ENCODE measurements around the gene TRAK1.

Gene TRAK1

DNA sequence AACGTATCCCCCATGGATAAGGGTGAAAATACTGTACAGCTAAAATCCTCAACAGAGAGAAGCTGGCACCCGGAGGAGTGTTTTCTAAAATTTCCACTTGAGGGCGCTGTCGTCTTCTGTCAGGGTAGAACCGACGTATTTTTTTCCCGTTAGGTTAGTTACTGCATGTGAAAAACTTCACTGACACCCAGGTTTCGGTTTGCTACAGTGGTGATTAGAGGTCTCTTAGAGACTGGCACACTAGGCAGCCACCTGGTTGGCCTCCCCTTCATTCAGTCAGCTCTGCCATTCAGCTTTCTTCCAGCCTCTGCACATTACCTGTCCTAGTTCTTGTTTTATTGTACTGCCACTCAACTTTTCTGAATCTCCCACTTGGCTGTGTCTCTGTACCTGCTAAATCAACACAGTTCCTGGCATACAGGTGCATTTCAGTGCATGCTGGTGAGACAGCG, 156.4 kb downstream of the TRAK1 start:
- peak; percentile 34 for DNase-seq (ENCODE audit: low read depth)

DNA sequence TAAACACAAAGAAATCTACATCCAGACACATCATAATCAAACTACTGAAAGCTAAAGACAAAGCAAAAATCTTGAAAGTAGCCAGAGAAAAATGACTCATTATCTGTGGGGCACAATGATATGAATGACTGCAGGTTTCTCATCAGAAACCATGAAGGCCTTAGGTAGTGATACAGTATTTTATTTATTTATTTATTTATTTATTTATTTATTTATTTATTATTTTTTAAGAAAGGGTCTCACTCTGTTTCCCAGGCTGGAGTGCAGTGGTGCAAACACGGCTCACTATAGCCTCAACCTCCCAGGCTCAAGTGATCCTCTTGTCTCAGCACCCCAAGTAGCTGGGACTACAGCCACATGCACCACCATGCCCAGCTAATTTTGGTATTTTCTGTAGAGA, 159.6 kb downstream of the TRAK1 start:
- DNase-seq (ENCODE audit: low read depth): no peak

DNA sequence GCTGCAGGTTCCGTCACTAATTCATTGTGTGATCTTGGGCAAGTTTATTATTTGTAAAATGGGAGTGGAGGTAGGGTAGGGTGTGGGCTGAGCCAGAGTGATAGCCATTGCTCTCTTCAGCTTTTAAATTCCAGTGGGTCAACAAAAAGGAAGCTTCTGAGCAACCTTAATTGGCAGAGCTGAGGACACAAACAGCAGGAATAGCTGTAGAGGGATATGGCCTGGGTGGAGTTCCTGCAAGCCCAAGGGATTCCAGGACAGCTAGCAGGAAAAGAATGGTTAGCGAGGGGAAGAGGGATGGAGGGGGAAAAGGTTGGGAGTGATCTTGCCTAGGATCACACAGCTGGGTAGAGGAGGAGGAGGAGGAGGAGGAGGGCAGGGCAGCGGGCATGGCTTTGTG, 163.4 kb downstream of the TRAK1 start:
- DNase-seq (ENCODE audit: low read depth): no peak

DNA sequence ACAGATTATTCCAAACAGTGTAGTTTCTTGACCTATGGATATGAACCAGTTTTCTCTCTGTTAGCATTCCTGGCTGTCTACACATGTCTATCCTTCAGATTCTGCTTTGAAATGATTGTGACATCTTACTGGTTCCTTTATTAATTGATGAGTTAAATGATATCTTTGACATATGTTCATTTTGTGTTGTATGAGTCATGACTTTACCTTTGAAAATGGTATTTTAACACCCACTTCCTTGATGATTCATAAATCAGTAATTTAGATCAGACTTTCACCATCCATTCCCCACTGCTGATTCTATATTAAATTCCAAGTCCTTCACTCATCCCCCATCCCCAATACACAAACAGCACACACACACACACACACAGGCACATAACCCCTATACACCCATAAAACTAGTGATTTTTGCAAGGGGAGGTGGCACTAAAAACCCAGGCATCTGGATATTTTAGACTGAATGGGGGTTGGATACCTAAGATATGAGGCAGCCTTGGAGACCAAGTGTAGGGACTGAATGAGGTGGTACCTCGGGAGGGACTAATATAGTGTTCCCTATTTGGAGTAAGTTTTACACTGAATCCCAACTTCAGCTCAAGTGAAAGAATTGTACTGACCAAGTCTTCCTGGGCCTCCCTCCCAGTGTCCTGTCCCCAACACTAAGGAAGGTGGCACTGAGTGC, 165.1 kb downstream of the TRAK1 start:
- no peak for DNase-seq (ENCODE audit: low read depth)

DNA sequence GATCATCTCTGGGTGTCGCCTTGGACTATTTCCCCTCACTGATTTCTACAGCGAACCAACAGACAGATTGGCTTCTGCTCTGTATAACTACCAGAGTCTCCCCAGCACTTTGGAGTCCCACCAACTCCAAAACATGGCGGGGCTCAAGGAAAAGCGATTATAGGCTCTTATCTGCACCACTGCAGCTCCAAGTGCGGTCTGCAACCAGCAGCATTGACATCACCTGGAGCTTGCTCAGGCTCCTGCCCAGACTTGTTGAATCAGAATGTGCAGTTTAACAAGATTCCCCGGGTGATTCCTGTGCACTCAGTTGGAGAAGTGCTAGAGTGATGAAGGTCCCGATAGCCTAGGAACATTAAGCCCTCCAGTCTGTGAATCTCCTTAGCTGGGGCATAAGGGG, 165.8 kb downstream of the TRAK1 start:
- no peak for DNase-seq (ENCODE audit: low read depth)

DNA sequence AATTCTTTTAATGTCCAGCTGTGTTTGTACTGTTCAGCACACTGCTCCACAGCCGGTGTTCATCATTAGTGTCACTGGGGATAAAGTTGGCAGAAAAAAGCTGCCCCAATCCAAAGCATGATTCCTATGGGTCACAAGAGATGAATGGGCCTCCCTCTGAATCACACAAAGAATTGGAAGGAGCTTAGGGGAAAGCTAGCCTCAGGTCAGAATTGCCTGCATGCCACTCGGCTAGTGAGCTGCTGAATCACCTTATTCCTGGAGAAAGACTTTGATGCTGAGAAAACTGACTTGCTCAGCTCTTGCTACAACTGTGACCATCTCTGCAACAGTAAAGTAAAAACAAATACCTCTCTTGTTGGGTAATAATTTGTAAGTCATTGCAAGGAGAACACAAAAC, 171.4 kb downstream of the TRAK1 start:
- peak; percentile 61 for DNase-seq (ENCODE audit: low read depth)

DNA sequence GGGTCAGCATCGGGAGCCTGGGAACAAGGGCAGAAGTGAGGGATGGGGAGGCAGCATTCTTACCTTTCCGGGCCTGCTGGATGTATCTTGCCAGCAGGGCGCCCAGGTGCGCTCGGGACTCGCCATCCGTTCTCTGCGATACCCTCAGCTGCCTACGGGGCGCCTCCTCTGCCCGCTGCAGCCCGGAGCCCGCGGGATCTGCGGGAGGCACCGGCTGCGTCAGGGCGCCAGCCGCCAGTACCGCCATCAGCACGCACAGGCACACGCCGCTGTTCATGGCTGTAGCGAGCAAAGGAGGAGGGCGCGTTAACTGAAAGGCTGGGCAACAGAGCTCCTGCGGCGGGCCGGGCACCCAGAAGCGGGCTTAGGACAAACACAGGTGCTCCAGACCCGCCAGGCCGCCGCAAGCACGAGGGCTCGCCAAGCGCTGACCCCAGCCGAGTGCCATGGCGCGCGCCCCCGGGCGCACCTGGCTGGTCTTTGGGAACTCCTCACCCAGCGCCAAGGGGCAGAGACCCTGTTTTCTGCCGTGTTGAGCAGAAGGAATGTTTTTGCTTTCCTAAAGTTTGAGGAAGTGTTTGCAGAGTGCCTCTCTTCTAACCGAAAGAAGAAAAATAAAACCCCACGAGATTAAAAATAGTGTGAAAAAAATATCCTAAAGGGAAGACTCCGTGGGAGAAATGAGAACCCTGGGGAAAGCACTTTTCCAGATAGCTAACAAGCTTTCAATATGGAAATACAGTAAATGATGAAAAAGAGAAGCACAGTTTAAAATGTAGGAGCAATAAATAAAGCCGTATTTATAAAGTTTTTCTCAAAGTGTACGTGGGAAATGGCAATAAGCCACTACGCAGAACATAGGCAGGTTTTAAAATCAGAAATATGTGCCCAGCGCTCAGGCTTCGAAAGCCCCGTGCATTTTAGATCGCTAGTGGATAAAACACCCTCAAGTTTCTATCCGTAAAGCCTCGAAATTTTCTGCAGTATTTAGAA, 172.5 kb downstream of the TRAK1 start:
- no peak for DNase-seq (ENCODE audit: low read depth)

DNA sequence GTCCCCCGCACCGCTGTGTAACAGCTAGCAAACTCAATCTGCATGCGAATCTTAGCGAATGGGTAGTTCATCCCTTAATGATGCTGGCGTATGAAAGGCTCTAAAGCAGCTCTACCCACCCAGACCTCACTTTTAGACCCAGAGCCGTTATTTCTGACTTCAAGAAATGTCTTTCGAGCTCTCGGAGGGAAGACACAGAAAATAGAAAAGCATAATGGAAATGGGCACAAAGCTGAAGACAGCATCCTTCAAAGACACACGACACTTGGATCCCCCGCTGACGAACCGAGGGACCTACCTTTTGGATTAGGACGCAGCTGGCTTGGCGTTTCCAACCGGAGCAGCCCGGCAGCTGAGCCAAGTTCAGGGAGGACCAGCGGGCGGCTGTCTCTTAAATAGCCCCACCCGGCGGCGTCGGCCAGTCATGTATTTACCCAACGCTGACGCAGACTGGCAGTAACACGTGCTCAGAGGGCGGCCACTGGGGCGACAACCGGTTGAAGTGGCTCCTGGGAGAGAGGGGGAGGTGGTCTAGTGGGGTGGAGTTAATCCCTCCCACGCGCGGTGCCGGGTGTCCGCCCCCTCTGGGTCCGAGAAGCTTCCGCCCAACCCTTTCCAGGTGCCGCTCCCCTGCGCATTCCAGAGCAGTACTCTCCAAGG, 173.4 kb downstream of the TRAK1 start:
- no peak for DNase-seq (ENCODE audit: low read depth)

DNA sequence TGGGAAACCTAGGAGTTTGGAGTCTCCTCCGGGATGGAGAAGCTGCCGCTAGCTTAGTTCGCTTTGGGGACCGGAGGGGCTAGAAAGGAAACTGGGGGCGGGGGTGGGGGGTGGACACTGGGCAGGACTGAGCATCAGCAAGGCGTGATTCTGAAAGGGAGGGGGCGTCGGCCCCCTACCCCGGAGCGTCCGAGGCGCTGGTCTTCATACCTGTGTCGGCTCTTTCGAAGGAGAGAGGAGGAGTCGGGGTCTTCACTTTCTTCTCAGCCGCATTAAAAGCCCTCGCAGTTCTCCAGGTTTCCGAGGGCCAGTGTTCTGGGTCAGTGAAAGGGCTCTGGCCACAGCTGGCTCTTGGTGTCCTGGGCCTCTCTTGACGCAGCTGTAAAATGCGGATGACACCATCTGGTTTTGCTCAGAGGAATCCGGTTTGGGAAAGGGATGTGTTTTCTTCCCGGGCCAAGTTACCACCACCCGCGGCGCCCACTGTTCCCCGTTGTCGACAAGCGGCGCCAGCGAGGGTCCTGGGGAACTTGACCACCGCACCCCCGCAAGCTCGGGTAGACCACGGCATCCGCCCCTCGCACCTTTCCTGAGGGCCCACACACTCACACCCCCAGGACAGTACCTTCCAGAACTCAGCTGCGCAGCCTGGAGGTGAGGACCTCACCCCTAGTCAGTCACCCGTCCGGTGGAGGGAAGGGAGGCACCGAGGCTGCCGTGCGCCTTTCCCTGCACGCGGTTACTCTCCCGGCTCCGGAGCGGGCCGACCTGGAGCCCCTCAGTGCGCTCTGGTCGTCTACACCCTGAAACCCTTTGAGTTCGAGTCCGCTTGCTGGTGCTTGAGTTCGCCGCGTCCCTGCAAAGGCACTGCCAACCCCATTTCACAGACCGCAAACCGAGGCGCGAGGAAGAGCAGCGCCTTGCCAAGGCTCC, 174.2 kb downstream of the TRAK1 start:
- DNase-seq (ENCODE audit: low read depth): peak; percentile 21

DNA sequence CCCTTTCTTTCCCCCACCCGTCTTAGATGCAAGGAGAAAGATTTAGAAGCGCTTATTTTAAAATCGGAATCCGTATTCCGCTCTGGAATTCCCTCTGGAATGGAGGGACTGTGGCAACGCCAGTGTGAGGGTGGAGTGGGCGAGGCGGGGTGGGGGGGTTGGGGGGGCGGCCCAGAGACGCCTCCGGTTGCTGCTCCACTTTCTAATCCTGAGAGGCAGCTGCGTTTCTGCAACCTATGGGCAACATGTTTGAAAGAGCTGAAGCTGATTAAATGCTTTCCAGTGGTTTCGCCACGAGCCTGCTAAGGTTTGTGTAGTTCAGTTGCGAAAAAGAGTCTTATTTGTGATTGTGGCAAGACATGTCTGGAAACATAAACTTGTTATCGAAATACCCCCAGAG, 174.9 kb downstream of the TRAK1 start, which contains the start of gene CCK:
CCK (minus strand) TSS at position 101 of the 400 bp plus-strand sequence. CDS start 2,555 bp downstream, outside the sequence.
- no peak for DNase-seq (ENCODE audit: low read depth)

DNA sequence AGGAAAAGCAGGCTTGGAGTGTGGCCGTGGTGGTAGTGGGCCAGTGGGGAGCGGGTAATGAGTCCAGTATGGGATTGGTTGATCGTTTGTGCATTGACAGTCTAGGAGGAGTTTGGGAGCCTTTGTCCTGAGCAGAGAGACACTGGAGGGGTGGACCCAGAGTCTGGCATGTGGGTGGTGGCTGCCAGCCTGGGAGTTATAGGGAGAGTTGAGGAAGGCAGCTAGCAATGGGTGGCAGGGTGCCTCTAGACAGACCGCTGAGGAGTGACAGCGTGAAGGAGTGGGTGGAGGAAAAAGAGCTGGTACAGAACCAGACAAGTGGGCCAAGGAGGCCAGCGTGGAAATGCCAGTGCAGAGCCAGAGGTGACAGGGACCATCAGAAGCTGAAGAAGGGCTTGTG, 176.7 kb downstream of the TRAK1 start:
- no peak for DNase-seq (ENCODE audit: low read depth)

DNA sequence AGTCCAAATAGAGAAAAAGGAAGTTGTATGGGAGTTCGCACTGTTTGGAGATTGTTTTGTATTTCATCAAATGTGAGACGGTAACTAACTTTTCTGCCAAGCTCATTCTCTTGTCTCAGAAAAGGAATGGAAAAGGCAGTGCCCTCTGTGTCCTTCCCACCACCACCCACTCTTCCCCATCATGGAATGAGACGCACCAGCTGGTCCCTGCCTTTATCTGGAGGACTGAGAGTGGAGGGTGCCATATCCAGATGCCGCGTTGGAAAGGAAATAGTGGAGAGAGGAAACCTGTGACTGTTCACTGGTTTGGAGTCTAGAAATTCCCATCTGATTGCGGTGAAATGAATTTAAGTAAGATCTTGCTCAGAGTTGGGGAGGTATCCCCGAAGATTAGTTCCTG, 178.5 kb downstream of the TRAK1 start:
- no peak for DNase-seq (ENCODE audit: low read depth)

DNA sequence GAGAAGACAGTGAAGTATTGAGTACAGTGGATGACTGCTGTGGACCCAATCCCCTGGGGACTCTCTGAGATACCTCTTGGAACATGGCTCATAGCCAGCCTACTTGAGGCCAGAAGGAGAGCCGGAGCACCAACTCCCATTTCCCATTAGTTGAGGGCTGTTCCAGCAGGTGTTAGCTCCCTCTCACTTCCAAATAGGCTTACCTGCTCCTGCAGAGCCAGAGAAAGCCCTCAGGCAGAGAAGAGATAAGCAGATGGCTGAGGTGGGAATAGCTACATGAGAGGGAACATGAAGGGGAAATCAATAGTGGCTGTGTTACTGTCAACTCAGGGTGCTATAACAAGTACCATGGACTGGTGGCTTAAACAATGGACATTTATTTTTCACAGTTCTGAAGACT, 179.4 kb downstream of the TRAK1 start:
- DNase-seq (ENCODE audit: low read depth): no peak

DNA sequence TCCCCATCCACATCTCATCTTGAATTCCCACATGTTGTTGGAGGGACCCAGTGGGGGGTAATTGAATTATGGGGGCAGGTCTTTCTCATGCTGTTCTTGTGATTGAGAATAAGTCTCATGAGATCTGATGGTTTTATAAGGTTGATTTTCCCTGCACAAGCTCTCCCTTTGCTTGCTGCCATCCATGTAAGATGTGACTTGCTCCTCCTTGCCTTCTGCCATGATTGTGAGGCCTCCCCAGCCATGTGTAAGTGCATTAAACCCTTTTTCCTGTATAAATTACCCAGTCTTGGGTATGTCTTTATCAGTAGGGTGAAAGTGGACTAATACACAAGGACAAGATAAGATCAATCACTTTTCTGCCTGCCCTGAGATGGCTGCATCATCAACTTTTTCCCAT, 180.6 kb downstream of the TRAK1 start:
- DNase-seq (ENCODE audit: low read depth): no peak

DNA sequence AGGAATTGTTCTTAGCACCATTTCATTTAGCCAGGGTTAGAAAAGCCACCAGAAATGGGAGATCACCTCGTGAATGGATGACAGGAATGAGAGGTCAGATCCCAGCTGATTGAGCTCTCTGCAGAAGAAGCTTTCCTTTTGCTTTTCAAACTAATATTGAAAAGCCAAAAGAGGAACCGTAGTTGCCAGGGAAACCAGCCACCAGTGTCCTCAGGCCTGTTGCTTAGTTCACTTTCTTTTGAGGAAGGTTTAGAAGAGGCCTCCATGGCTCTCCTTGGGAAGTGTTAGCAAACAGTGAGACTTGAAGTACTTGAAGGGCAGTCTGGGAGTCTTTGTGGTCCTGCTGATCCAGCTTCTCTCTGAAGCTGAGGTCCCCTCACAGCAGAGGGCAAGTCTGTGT, 182.2 kb downstream of the TRAK1 start:
- no peak for DNase-seq (ENCODE audit: low read depth)

DNA sequence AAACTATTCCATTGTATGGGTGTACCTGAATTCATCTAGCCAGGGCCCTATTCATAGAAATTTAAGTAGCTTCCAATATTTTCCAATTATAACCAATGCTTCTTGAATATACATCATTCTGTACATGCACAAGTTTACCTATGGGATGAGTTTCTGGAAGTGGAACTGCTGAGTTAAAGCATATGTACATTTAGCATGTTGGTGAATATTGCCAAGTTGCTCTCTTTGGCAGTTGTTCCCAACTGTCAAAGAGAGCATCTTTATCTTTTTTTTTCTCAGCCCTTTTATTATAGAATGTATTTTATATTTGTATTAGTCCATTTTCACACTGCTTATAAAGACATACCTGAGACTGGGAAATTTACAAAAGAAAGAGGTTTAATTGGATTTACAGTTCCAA, 183.1 kb downstream of the TRAK1 start:
- DNase-seq (ENCODE audit: low read depth): no peak

DNA sequence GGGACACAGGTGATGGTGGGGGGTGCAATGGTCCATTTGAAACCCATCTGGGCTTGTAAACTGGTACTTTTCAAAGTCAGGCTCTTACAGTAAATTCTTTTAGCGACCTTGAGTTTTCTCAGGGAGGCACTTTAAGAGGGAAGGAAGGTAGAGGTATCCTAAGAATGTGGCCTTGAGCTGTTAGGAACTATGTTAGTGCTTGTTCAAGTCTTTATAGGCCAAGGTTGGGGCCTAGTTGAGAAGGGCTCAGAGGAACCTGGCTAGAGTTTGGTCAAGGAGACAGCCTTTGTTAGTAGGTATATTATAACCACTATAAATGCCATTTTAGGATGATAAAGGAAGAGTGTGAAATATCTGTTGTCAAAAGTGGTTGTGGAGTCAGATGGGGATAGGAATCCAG, 184.1 kb downstream of the TRAK1 start:
- DNase-seq (ENCODE audit: low read depth): no peak

Data from fibroblast of gingiva (primary cell).